ENCODE results near the gene SERPINB1. TPM values are rescaled to one million over a fixed set of nuclear protein-coding genes. Genes with fewer than 3 reads are reported as not detected.

SERPINB1 gene
- 18.0 and 20.2 TPM in 2 replicates for total RNA-seq

DNA sequence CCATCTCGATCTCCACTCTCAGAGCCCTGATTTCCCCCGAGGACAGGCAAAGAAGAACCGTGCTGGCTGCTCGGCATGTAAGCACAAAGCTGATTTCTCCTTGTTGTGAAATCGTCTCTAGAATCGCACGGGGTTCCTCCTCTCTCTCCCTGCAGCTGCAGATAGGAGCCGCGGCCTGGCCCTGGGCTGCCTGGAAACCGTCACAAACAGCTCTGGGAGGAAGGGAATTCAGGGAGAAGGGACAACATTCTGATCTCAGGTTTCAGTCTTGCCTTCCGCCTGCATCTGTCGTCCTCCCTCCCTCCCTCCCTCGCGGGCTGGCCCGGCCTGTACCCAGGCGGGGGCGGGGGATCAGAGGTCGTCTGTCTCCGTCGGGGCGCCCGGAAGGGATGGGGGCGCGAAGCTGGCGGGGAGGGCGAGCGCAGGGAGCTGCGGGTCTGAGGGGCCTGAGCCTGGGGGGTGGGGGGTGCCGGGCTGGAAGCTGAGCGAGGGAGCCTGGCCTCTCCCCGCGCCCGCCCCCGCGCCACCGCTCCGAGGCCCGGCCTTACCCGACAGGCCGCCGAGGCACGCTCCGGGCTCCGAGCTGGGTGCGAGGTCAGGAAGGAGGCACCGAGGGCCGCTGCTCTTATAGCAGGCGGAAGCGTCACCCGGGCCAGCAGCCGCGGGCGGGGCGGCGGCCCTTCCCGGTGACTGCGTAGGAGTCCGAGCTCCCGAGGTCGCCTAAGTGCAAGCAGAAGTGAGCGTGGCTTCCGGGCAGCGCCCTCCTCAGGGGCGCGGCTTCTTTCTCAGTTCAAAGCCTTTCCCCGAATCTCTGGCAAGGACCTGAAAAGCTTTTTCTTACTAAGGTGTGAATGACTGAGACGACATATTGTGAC is at the start of gene SERPINB1:
Gene SERPINB1, minus strand, starts transcription at position 600 of the 875 bp plus-strand sequence. CDS start 1,277 bp downstream, outside the sequence.

Other genes starting within 250 kb of the SERPINB1 start
- 0.36 and 0.38 TPM in 2 replicates for gene MYLK4, start 90.9 kb downstream of the SERPINB1 start, total RNA-seq
- 50.1 and 51.6 TPM in 2 replicates for gene WRNIP1, start 76.5 kb downstream of the SERPINB1 start, total RNA-seq
- gene SERPINB9, start 61.4 kb upstream of the SERPINB1 start, total RNA-seq, result 34.9 and 40.2 TPM in 2 replicates
- 110 and 128 TPM in 2 replicates for gene SERPINB6, start 129.7 kb upstream of the SERPINB1 start, total RNA-seq
- 11.7 and 13.9 TPM in 2 replicates for gene NQO2, start 158.0 kb upstream of the SERPINB1 start, total RNA-seq
- 18.6 and 21.7 TPM in 2 replicates for gene RIPK1, start 226.6 kb upstream of the SERPINB1 start, total RNA-seq